A673 (cell line): ENCODE results near the gene HYOU1. TPM values are rescaled to one million over a fixed set of nuclear protein-coding genes. Genes with fewer than 3 reads are reported as not detected.

ENCODE experiments used
- BruUV-seq: library from RNA; stranded (reverse); fragments of 400-500 nt; replicated peaks from 2 replicates; lab custom pipeline; 2021; lab: Mats Ljungman, UMichigan
- CTCF ChIA-PET: fragments of 300-600 bp; sonication (Branson Sonifier 250); formaldehyde crosslinking; loops from one replicate; lab custom pipeline; 2022; ENCODE audit warnings: antibody characterized with exemption; lab: Charles Lee
- POLR2A ChIA-PET: fragments of 300-600 bp; sonication (Branson Sonifier 250); formaldehyde crosslinking; loops from one replicate; lab custom pipeline; 2022; ENCODE audit warnings: antibody characterized with exemption; ENCODE audit not compliant: low non-redundant PET; lab: Charles Lee
- DNase-seq: peaks from one replicate; pipeline ENCODE4 v3.0.0-alpha.2; 2015; ENCODE audit warnings: low spot score
- H3K27ac ChIP-seq: fragments of 200-600 bp; sonication (generic); 2 replicates; pipeline ENCODE4 v1.5.1; 2016; ENCODE audit warnings: mixed run types, low read depth, mild to moderate bottlenecking, mixed read lengths, antibody characterized with exemption, low read length; ENCODE audit not compliant: poor library complexity, severe bottlenecking
- H3K27me3 ChIP-seq: fragments of 200-600 bp; sonication (generic); replicated peaks from 2 replicates; pipeline ENCODE4 v1.6.1; 2017; ENCODE audit warnings: mixed run types, low read depth, mild to moderate bottlenecking, mixed read lengths, antibody characterized with exemption, low read length; ENCODE audit not compliant: insufficient read depth, poor library complexity
- H3K36me3 ChIP-seq: fragments of 200-600 bp; sonication (generic); 2 replicates; pipeline ENCODE4 v1.6.1; 2016; ENCODE audit warnings: mixed run types, mild to moderate bottlenecking, mixed read lengths, antibody characterized with exemption, low read length; ENCODE audit not compliant: insufficient read depth, poor library complexity, severe bottlenecking
- H3K4me1 ChIP-seq: fragments of 200-600 bp; sonication (generic); 2 replicates; pipeline ENCODE4 v1.6.1; 2017; ENCODE audit warnings: mixed run types, mild to moderate bottlenecking, mixed read lengths, antibody characterized with exemption, low read length; ENCODE audit not compliant: insufficient read depth, poor library complexity, severe bottlenecking
- H3K4me3 ChIP-seq: fragments of 200-600 bp; sonication (generic); 2 replicates; pipeline ENCODE4 v1.5.1; 2016; ENCODE audit warnings: low read depth, mixed run types, mild to moderate bottlenecking, mixed read lengths, low read length; ENCODE audit not compliant: poor library complexity, severe bottlenecking
- H3K9me3 ChIP-seq: fragments of 200-600 bp; sonication (generic); 2 replicates; pipeline ENCODE4 v1.6.1; 2016; ENCODE audit warnings: mixed run types, low read depth, mild to moderate bottlenecking, mixed read lengths, antibody characterized with exemption, low read length; ENCODE audit not compliant: poor library complexity, severe bottlenecking
- CTCF ChIP-seq: fragments of 300-800, 200-600 bp; sonication (generic); conservative IDR thresholded peaks from 2 replicates; pipeline ENCODE4 v1.5.1; 2017; ENCODE audit warnings: low read depth, mild to moderate bottlenecking, antibody characterized with exemption, low read length, moderate library complexity, mixed read lengths
- EZH2 ChIP-seq: fragments of 200-600 bp; sonication (generic); IDR thresholded peaks from 2 replicates; pipeline ENCODE4 v1.6.1; 2017; ENCODE audit warnings: borderline replicate concordance, low read depth, mild to moderate bottlenecking, mixed read lengths, antibody characterized with exemption, low read length; ENCODE audit not compliant: poor library complexity, severe bottlenecking
- intact Hi-C: fragments of 100-400 bp; cut with micrococcal nuclease; formaldehyde crosslinking; loops from one replicate; pipeline ENCODE4 v1.10.0; 2022; ENCODE audit not compliant: unreplicated experiment
- total RNA-seq: library from RNA; stranded (reverse); gene quantifications from 2 replicates; pipeline ENCODE4 v1.2.3, GENCODE V29; 2021

HYOU1 gene
- total RNA-seq, 1 experiment from 2014 or later = 315 TPM

DNA sequence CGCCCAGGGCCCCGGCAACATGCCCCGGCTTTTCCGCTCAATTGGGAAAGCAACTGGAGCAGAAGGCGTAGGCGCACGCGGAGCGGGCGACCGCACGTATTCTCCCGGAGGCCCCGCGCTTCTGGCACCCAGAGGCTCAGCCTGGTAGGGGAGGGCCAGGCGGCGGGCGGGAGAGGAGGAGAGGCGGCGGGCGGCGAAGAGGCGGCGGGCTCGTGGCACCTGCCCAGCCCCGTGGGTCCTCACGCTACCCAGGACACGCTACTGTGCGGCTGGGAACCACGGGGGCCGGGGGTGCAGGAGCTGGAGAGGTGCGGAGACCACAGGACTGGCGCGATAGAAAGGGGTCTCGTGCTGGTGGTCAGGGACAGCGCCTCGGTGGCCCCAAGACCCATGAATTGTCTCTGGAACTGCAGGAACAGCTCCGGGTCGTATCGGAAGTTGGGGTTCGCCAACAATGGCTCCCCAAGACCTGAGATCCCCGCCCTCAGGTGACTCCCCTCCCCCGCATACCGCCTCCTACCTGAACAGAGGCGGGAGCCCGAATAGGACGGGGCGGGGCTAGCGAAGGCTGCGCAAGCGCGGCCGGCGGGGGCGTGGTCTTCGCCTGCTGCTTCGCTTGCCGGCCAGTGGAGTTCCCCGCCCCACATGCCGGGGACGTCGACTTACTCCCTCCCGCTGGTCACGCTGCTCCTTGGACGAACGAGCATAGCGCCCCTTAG, 26.5 kb downstream of the HYOU1 start, which contains the start of gene SLC37A4:
Gene SLC37A4, minus strand, starts transcription at position 549 of the 719 bp plus-strand sequence.
- Histone ChIP-seq H3K27me3 (no peaks in the 10 kb centered on the region), H3K27ac (peak within 1 kb of the TSS; percentile 75), H3K9me3 (no peaks in the 10 kb centered on the region), H3K36me3 (peaks cover 29% of the 10 kb centered on the region), H3K4me1 (peaks cover 13% of the 10 kb centered on the region), H3K4me3 (peak within 1 kb of the TSS; percentile 67)
- ChIA-PET POLR2A (no interaction called here), CTCF (no interaction called here)
- no peak for TF ChIP-seq EZH2
- TF ChIP-seq CTCF = no peak; the same call in 1 of the 2 replicates
- peak; percentile 100 for DNase-seq
- intact Hi-C loops = no loop called here
- no TSS peak for BruUV-seq

DNA sequence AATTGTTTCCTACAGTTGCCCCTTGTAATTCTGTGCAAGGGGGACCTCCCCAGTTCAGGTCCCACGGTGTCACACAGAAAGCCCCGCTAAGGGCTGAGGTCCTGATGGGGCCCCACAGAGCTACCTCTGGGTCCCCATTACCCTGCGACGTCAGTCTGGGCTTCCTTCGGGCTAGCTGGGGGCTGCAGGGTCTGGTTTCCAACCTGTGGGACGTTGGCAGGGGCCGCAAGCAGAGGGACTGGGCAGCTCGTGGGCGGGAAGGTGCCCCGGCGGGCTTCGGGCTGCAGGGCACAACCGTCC, 27.0 kb downstream of the HYOU1 start:
- no TSS peak for BruUV-seq
- Histone ChIP-seq H3K4me1 (peaks cover 13% of the 10 kb centered on the region), H3K27me3 (no peaks in the 10 kb centered on the region), H3K9me3 (no peaks in the 10 kb centered on the region), H3K4me3 (peak overlapping the region; percentile 67), H3K27ac (peak overlapping the region; percentile 75), H3K36me3 (peaks cover 34% of the 10 kb centered on the region)
- DNase-seq = no peak
- TF ChIP-seq EZH2 = no peak
- no peak for TF ChIP-seq CTCF
- ChIA-PET POLR2A (no interaction called here), CTCF (no interaction called here)
- intact Hi-C loops = no loop called here

GRCh38 chr11:119029340-119030028, 27.5 kb downstream of the HYOU1 start:
- intact Hi-C loops = no loop called here
- POLR2A ChIA-PET = no interaction called here
- Histone ChIP-seq H3K4me1 (peaks cover 13% of the 10 kb centered on the region), H3K9me3 (no peaks in the 10 kb centered on the region), H3K27me3 (no peaks in the 10 kb centered on the region), H3K4me3 (peak overlapping the region; percentile 67), H3K36me3 (peaks cover 39% of the 10 kb centered on the region), H3K27ac (peak overlapping the region; percentile 75)
- TF ChIP-seq CTCF (no peak), EZH2 (no peak)
- CTCF ChIA-PET = no interaction called here
- no peak for DNase-seq
- TSS peak; percentile 37 for BruUV-seq
